Transverse colon (tissue), 3 donors: ENCODE results near the gene NKAIN2.

Source experiments
- POLR2A ChIP-seq: fragments of 450-650 bp; IDR thresholded peaks from one replicate; pipeline ENCODE4 v1.6.1; 2016; ENCODE audit warnings: antibody characterized with exemption, mild to moderate bottlenecking, moderate library complexity
- TF ChIP-seq, protein P1 (sequence below), 5 experiments: fragments of 200-600 bp in 3 of 5; fragments of 450-650 bp in 2 of 5; sonication (generic) in 3 of 5; IDR thresholded peaks; 1 replicate in 2 of 5; 2 replicates in 3 of 5; pipeline ENCODE4 v1.5.1; 2016 to 2017; ENCODE audit warnings: antibody characterized with exemption in 5 of 5, inconsistent platforms in 3 of 5, mild to moderate bottlenecking in 2 of 5, moderate library complexity in 1 of 5

DNA sequence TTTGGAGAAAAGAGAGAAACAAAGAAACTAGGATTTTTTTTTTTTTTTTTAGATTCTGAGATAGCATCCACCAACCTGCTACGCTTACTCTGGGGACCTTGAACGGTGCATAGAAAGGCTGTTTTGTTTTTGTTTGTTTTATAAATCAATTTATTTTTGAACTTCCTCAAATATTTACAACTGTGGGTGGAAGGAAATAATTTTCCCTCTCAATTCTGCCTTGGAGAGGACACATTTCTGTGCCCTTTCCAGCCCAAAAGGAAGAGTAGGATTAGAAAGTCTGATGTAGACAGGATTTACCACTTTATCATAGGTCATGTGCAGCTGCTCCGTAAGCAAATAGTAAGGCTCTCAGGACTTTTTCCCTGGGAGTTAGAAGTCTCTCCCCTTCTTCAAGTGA is 190.5 kb downstream of the NKAIN2 start:
- TF ChIP-seq, protein P1, sequence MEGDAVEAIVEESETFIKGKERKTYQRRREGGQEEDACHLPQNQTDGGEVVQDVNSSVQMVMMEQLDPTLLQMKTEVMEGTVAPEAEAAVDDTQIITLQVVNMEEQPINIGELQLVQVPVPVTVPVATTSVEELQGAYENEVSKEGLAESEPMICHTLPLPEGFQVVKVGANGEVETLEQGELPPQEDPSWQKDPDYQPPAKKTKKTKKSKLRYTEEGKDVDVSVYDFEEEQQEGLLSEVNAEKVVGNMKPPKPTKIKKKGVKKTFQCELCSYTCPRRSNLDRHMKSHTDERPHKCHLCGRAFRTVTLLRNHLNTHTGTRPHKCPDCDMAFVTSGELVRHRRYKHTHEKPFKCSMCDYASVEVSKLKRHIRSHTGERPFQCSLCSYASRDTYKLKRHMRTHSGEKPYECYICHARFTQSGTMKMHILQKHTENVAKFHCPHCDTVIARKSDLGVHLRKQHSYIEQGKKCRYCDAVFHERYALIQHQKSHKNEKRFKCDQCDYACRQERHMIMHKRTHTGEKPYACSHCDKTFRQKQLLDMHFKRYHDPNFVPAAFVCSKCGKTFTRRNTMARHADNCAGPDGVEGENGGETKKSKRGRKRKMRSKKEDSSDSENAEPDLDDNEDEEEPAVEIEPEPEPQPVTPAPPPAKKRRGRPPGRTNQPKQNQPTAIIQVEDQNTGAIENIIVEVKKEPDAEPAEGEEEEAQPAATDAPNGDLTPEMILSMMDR (IDR thresholded peaks at IDR 0.05), result no peak
- no peak for TF ChIP-seq POLR2A
